ENCODE data around the gene TNIP1. TPM values are rescaled to one million over a fixed set of nuclear protein-coding genes. Genes with fewer than 3 reads are reported as not detected.

Gene TNIP1, protein sequence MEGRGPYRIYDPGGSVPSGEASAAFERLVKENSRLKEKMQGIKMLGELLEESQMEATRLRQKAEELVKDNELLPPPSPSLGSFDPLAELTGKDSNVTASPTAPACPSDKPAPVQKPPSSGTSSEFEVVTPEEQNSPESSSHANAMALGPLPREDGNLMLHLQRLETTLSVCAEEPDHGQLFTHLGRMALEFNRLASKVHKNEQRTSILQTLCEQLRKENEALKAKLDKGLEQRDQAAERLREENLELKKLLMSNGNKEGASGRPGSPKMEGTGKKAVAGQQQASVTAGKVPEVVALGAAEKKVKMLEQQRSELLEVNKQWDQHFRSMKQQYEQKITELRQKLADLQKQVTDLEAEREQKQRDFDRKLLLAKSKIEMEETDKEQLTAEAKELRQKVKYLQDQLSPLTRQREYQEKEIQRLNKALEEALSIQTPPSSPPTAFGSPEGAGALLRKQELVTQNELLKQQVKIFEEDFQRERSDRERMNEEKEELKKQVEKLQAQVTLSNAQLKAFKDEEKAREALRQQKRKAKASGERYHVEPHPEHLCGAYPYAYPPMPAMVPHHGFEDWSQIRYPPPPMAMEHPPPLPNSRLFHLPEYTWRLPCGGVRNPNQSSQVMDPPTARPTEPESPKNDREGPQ
- 213 and 269 TPM in 2 replicates for total RNA-seq
- 153 TPM for polyA plus RNA-seq (2012)

DNA sequence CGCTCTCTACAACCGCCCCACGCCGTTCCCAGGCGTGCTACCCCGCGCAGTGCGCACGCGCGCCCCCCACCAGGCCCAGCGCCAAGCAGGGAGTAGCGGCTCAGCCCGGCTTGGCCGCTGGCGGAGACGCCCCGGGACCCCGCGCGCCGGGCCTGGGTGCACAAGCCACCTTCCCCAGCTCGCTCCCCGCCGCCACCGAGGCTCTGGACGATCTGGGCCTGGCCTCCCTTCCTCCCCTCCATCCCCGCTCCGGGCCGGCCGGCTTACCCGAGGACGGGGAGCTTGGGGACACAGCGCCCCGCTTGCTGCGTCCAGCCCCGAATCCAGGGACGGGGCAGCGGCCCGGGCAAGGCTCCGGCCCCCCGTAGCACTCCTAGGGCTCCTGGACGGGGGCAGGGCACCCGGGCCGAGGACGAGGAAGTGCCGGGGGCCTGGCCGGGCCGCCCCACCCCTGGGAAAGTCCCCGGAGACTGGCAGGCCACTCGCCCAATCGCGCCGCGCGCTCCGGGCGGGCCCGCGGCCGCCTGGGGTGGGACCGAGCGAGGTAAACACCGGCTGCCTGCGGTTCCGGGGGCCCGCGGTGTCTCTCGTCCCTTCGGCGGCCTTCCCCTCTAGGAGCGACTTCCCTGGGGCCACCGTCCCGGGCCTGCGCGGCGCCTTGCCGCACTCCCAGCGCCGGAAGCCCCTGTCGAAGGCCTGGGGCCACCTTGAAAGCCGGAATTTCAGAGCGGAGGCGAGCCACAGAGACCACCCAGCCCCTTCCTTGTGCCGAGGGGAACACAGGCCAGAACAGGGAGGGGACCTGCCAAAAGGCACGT, at the start of gene TNIP1:
TNIP1 (minus strand) TSS at position 422 of the 818 bp plus-strand sequence. CDS start 15,939 bp downstream, outside the sequence.
- peak; percentile 93 for DNase-seq (ENCODE audit: low read depth)

DNA sequence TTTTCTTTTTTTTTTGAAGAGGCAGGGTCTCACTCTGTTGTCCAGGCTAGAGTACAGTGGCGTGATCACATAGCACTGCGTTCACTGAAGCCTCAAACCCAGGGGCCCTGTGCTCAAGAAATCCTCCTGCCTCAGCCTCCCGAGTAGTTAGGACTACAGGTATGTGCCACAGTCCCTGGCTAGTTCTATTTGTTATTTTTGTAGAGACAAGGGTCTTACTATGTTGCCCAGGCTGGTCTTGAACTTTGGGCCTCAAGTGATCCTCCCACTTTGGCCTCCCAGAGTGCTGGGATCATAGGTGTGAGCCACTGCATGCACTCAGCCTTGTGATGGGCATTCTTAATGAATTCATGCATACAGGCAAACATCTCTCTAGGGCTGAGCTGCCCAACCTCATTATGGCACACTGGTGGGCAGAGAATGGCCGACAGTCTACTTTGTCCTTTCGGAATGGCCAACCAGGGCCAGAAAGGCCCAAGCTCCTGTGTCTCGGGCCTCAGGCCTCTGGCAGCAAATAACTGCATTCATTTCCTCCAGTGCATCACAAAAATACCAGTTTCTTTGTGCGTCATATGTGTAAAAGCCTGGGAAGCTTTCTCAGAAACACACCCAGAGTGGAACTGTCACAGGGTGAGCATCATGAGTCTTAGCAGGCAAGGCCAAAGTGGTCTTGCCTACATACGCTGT, 49.5 kb upstream of the TNIP1 start:
- no peak for DNase-seq (ENCODE audit: low read depth)

DNA sequence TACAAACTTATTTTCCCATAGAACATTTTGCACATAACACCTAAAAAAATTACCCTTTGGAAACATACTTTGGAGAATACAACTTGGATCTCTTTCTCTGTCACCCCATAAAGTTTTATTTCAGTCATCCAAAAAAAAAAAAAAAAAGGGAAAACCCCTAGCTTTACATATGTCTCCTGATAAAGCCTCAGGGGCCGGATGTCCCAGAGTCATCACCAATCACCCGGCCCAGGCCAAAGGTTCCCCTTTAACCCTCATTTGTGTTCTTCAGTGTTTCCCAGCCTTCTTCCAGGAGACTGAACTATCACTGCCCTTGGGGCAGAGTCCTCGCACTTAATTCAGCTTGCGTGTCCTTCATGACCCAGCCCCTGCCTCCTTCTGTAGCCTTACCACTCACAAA, 48.0 kb upstream of the TNIP1 start:
- DNase-seq (ENCODE audit: low read depth), result no peak

DNA sequence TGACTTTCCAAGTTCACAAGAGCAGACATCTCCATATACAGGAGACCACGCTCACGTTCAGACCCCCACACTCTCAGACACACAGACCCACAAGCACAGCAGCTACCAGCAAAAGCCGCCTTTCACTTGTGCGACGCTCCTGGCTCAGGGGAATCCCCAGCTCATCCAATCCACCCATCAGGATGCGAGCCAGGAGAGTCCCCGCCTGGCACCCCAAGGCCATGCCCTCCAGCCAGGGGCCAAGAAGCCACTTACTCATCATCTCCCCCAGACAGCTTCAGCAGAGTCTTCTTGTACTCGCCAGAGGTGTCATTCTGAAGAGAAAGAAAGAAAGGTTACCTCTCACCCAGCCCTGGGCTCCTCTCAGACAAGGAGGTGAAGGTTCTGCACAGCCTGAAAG, 47.1 kb upstream of the TNIP1 start:
- no peak for DNase-seq (ENCODE audit: low read depth)

DNA sequence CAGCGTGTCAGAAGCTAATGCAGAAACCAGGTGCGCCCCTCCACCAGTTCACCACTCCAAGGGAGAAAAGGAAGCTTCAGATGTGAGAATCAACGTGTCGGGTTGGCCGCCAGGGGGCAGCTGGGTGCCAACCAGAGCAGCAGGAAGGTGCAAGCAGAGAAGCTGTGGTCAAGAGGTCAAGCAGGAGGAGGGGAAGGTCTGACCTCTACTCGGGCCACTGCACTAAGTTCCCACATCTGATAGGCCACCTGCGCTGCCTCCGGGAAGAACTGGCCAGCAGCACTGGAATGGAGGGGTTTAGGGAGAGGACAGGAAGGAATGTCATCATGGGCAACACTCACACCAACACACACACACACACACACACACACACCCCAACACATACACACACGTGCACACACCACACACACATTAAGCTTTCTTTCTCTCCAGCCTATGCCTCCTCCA, 45.4 kb upstream of the TNIP1 start:
- DNase-seq (ENCODE audit: low read depth), result peak; percentile 87

DNA sequence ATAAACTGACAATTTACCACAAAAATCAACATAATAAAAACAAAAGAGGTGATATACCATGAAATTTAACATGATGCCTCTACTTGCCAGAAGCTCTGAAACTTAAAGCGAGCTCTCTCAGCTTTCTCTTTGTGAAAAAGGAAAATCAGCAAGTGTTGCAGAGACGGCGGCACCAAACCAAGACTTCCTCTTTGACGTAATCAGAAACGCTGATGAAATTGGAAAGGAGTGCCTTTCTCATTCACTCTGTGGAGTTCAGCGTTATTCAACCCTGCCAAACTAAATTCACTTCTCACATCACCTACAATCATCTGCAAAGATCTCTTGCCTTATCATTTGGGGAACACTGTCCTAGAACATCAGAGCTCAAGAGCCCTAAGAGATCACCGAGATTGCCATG, 44.6 kb upstream of the TNIP1 start:
- DNase-seq (ENCODE audit: low read depth), result no peak

DNA sequence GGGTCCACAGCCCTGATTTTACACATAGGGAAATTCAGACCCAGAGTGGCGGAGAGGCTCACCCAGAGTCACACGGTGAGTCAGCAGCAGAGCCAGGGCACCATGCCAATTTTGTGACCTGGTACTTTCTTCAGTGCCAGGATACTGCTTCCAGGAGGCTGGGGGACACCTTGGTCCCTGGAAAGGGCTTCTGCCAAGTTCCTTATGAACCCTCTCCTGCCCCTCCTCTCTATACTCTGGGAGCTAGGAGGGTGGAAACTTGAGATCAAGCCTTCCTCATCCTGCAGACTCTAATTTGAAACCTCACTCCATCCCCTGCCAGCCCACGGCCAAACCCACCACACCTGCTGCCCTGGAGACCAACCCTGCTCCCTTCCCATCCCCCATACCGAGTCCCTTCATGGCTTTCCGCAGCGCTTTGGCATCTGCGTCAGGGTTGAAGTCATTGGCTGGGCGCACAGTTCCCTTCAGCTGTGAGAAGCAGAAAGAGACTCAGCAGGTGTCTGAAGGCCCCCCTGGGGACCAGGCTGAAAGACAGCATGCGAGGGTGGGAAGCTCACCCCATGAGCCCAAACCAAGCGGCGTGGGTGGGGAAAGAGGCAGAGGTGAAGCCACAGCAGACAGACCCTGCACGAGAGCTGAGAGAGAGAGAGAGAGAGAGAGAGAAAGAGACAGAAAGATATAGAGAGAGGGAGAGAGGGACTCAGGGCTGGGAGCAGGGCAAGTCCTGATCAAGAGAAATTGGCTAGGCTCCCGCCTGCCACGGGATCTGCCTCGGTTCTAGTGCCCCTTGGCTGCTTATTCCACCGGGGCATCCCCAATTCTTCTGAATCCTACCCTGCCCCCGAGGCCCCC, 43.3 kb upstream of the TNIP1 start:
- DNase-seq (ENCODE audit: low read depth), result peak; percentile 91

DNA sequence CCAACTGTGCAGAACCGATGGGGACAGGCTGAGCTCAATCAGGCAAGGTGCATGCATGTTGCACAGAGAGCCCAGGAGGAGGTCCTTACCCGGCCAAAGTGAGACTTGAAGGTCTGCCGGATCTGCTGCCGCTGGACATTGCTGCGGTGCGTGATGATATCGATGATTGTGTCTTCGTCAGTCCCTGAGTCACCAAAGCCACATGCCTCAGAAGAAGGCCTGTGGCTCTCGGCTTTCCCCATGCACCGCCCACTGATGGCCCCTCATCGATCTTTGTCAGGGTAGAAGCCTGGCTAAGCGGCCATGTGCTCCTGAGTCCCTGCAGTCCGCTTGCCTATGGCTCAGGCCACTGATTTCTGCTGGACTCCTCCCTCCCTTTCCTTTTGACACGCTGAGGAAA, 42.0 kb upstream of the TNIP1 start:
- no peak for DNase-seq (ENCODE audit: low read depth)

DNA sequence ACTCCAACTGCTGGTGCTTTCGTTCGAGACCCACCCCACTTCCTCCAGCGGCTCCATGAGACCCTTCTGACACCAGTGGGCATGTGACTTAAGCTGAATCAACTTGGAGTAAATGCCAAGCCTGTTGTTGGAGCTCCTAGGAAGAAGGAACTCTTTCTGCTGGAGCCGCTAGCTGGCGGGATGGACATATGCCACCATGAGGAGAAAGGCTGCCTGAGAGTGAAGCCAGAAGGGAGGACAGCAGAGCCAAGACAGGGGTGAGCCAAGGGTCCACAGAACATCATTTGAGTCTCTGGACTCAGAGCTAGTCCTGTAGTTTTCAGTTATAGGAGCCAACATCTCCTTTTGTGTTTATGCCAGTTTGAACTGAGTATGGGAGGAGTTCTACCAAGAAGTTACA, 40.8 kb upstream of the TNIP1 start:
- DNase-seq (ENCODE audit: low read depth), result no peak

DNA sequence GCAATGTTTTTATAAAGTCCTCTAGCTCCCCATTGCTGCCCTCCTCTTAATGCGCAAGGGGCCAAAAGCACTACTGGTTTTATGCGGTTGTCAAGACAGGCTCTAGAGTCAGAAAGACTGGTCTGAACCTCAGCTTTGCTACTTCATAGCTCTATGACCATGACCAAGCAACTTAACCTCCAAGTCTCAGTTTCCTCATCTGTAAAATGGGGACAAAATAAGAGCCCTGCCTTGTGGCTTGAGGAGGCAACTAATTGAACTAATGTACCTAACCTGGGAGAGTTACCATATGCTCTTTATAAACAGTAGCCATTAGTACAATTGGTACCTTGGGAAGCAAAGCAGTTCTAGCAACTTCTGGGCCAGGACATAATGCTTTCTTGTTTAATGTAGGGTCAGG, 40.3 kb upstream of the TNIP1 start:
- no peak for DNase-seq (ENCODE audit: low read depth)

DNA sequence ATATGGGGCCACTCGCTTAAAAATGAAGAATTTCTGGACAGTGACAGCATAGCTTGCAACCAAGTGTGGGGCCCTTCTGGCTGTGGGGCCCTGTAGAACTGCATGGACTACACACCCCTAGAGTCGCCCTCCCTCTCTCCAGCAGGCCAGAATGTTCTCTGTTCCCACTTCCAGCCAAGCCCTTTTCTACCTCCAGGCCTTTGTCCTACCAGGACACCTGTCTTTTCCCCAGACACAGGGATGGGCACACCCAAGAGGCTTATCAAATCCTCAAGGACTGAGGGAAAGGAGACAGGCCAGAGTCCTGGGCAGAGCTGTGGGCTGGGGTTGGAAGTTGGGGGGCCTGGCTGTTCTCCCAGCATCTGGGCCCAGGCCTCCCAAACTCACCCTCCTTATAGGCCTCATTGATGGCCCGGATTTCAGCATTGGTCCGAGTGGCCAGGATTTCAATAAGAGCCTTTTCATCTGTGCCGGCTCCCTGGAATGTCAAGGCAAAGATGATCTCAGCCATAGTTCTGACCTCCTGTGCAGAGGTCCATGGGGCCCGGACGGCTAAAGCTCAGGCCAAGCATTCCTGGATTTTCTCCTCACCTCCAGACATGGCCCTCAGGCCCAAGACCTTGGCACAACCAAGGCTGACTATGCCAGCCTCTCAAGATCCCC, 38.2 kb upstream of the TNIP1 start:
- DNase-seq (ENCODE audit: low read depth), result no peak

DNA sequence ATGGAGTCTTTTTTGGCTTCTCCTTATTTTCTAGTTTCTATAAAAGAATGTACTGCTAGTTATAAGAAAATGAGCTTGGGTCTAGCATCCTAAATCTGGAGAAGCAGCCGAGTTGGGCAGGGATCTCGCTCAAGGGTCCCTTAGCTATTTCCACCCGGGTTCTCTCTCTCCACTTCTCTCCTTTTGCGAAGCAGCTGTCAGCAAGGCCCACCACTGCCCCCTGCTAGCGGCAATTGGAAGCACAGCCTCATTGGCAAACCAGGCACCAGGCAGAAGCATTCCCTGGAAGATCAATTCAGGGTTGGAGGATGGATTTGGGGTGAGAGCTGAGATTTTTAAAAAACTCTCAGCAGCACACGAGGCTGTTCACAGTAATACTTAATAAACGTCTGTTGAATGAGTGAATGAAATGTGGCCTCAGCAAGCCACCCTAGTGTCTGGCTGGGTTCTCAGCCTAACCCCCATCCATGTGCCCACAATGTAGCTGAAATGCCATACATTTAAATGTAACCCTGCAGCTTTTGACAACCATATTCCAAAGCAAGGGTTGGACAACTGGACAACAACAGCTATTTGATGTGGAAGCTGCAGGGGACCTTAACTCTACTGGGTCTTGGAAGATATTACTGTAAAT, 34.6 kb upstream of the TNIP1 start:
- DNase-seq (ENCODE audit: low read depth), result peak; percentile 72

DNA sequence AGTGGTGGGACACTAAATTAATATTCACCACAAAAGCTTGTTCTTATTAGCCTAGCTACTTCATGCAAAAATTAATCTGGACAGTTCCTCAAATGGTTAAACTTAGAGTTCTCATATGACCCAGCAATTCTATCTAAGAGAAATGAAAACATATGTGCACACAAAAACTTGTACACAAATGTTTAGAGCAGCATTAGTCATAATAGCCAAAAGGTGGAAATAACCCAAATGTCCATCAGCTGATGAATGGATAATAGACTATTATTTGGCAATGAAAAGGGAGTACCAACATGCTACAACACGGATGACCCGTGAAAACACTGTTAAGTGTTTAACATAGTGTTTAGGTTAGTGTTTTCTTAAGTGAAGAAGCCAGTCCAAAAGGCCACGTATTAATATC, 32.8 kb upstream of the TNIP1 start:
- no peak for DNase-seq (ENCODE audit: low read depth)

DNA sequence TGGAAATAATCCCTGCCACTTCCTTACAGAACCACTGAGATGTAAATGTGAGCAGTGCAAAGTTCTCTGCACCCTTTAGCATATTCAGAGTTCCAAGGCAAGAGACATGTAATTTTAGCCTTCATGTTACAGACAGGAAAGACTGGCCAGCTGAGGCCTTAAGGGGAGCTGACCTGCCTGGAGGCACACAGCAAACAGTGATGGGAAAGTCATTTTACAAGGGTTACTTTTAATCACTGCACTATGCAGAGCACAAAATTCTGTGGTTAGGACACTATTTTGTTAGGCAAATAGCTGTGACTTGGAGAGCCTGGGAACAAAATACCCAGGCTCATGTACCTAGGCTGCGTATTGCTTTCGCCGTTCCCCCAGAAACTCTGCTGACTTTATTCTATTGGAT, 30.2 kb upstream of the TNIP1 start:
- no peak for DNase-seq (ENCODE audit: low read depth)

DNA sequence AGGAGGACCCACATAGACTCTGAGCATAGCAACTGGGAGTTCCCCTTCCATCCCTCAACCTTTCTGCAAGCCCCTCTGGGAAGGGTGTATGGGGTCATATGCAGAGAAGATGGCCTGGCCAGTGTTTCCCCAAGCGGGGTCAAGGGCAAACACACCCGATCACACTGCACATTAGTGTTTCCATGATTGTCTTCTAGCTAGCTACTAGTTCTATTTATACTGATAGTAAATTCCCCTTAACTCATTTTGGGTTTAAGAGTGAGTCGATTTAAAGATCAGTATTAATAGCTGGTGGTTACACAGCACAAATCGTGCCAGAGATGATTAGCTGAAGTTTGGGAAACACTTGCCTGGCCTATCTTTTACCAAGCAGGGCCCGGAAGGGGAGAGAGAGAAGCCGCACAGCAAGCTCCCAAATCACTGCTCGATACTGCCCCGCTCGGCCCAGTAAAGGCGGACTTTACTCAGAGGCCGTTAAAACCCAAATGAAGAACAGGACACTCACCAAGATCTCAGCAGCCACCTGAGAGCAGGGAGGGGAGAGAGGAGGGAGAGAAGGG, 29.4 kb upstream of the TNIP1 start:
- DNase-seq (ENCODE audit: low read depth), result no peak

DNA sequence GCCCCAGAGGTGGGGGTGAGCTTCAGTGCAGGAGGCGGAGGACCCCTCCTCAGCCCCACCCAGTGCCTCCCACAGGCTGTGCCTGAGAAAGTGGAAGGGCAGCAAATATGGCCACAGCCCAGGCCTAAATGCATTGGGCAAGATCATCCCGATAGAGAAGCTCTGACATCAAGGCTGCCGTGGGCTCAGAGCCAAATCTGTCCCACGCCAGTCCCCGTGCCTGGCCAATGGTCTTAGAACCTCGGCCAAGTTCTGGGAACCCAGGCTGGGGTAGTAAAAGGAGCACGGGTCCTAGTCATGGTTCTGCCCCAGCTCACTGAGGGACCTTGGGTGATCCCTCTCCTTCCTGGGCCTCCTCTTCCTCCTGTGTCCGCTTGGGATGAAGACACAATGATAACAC, 27.7 kb upstream of the TNIP1 start:
- no peak for DNase-seq (ENCODE audit: low read depth)

DNA sequence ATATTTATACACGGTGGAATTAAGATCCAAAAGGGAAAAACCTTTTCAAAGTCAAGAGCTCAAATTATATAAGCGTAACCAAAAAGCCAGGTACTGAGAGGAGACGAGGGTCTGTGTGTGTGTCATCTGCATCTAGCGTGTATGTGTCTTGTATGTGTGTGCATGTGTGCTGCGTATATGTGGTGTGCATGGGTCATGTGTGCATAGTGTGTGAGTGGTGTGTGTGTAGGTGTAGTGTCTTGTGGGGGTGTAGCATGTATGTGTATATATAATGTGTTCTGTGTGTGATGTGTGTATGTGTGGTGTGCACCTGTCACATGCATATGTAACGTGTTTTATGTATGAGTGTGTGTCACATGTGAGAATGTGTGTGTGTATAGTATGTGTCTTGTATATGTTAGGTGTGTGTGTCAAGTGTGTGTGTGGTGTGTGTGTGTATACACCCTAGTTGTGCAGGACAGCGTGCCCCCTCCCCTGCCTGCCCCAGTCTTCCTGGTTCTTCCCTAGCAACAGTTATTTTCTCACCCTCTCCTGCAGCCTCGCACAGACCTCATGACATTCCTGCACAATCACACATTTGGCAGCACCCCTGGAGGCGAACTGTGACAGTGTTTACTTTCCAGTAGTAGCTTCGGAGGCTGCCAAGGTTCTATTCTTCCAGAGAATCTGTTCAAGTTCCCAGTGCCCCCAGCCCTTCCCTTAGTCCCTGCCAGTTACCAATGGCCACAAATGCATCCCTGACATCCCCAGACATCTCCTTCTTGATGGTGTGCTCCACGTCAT, 27.1 kb upstream of the TNIP1 start:
- no peak for DNase-seq (ENCODE audit: low read depth)

DNA sequence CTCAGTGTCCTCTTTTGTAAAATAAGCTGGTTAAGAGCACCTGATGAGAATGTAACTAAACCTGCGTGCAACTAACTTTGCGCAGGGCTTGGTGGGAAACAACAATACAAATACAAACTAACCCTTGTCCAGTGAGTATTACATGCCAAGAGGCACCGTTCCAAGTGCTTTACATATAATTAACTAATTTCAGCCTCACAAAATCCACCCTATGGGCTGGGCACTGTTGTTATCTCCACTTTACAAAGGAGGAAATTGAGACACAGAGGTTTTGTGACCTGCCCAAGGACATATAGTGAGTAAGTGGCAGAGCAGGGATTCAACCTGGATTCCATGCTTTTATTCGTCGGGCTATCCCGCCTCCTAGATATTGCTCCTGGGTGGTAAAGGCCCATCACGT, 26.2 kb upstream of the TNIP1 start:
- DNase-seq (ENCODE audit: low read depth), result no peak
